Neural cell (in vitro differentiated cells): ENCODE results near the gene DLG5. TPM values are rescaled to one million over a fixed set of nuclear protein-coding genes. Genes with fewer than 3 reads are reported as not detected.

ENCODE experiments used
- H2AFZ ChIP-seq: fragments of 200-600, 300-800 bp; sonication (generic), shearing (Covaris generic); 2 replicates; pipeline ENCODE4 v1.6.0; 2014; ENCODE audit warnings: low read depth, mild to moderate bottlenecking, antibody characterized with exemption, low read length, moderate library complexity
- H3F3A ChIP-seq: fragments of 200-600 bp; shearing (Covaris generic); 2 replicates; pipeline ENCODE4 v1.6.1; 2016; ENCODE audit warnings: mild to moderate bottlenecking, moderate library complexity, mixed read lengths, antibody characterized with exemption, low read length; ENCODE audit not compliant: insufficient read depth, poor library complexity, severe bottlenecking
- H3K27ac ChIP-seq: fragments of 200-600, 300-800 bp; sonication (generic), shearing (Covaris generic); 2 replicates; pipeline ENCODE4 v1.5.1; 2014; ENCODE audit warnings: mild to moderate bottlenecking, low read length, moderate library complexity
- H3K27me3 ChIP-seq: fragments of 300-800, 200-600 bp; sonication (generic), shearing (Covaris generic); 2 replicates; pipeline ENCODE4 v1.6.0; 2014; ENCODE audit warnings: mild to moderate bottlenecking, low read depth, low read length, moderate library complexity; ENCODE audit not compliant: insufficient read depth
- H3K36me3 ChIP-seq: fragments of 300-800, 200-600 bp; sonication (generic), shearing (Covaris generic); 2 replicates; pipeline ENCODE4 v1.5.1; 2014; ENCODE audit warnings: mild to moderate bottlenecking, antibody characterized with exemption, low read length, moderate library complexity; ENCODE audit not compliant: insufficient read depth
- H3K4me2 ChIP-seq: fragments of 300-800, 200-600 bp; sonication (generic), shearing (Covaris generic); 2 replicates; pipeline ENCODE4 v1.6.0; 2014; ENCODE audit warnings: mild to moderate bottlenecking, low read length
- H3K4me3 ChIP-seq: fragments of 300-800, 200-600 bp; sonication (generic), shearing (Covaris generic); 2 replicates; pipeline ENCODE4 v1.5.1; 2014; ENCODE audit warnings: mild to moderate bottlenecking, low read length, moderate library complexity
- H3K79me2 ChIP-seq: fragments of 200-600 bp; shearing (Covaris generic); replicated peaks from 2 replicates; pipeline ENCODE4 v1.6.0; 2014; ENCODE audit warnings: mild to moderate bottlenecking, low read length, moderate library complexity; ENCODE audit not compliant: insufficient read depth
- H3K9ac ChIP-seq: fragments of 300-800, 200-600 bp; sonication (generic), shearing (Covaris generic); 2 replicates; pipeline ENCODE4 v1.6.1; 2016; ENCODE audit warnings: mild to moderate bottlenecking, low read length, mixed read lengths
- H3K9me2 ChIP-seq: fragments of 200-600 bp; shearing (Covaris generic); 2 replicates; pipeline ENCODE4 v1.6.1; 2016; ENCODE audit warnings: mild to moderate bottlenecking, low read length, mixed read lengths; ENCODE audit not compliant: insufficient read depth
- H3K9me3 ChIP-seq: fragments of 200-600, 300-800 bp; sonication (generic), shearing (Covaris generic); 2 replicates; pipeline ENCODE4 v1.6.1; 2016; ENCODE audit warnings: mild to moderate bottlenecking, mixed run types, low read length, moderate library complexity, mixed read lengths
- H4K20me1 ChIP-seq: fragments of 200-600 bp; shearing (Covaris generic); 2 replicates; pipeline ENCODE4 v1.6.1; 2016; ENCODE audit warnings: mild to moderate bottlenecking, mixed run types; ENCODE audit not compliant: insufficient read depth
- CTCF ChIP-seq: fragments of 450-650 bp; IDR thresholded peaks from 2 replicates; pipeline ENCODE4 v1.5.1; 2014; ENCODE audit warnings: antibody characterized with exemption, mild to moderate bottlenecking, moderate library complexity; ENCODE audit not compliant: poor library complexity, severe bottlenecking
- EP300 ChIP-seq: fragments of 450-650 bp; conservative IDR thresholded peaks from 2 replicates; pipeline ENCODE4 v1.6.1; 2014; ENCODE audit warnings: antibody characterized with exemption, mild to moderate bottlenecking, moderate library complexity; ENCODE audit not compliant: poor library complexity, severe bottlenecking
- EZH2 ChIP-seq: fragments of 200-600, 300-800 bp; shearing (Covaris generic), sonication (generic); IDR thresholded peaks from 2 replicates; pipeline ENCODE4 v1.6.1; 2014; ENCODE audit warnings: antibody characterized with exemption, low read length, borderline replicate concordance, mild to moderate bottlenecking; ENCODE audit not compliant: insufficient read depth, poor library complexity, severe bottlenecking
- MXI1 ChIP-seq: fragments of 450-650 bp; conservative IDR thresholded peaks from 2 replicates; pipeline ENCODE4 v1.6.1; 2014; ENCODE audit warnings: antibody characterized with exemption, mild to moderate bottlenecking; ENCODE audit not compliant: poor library complexity, severe bottlenecking
- POLR2AphosphoS5 ChIP-seq: IDR thresholded peaks from 2 replicates; pipeline ENCODE4 v1.6.1; 2012
- RAD21 ChIP-seq: fragments of 450-650 bp; conservative IDR thresholded peaks from 2 replicates; pipeline ENCODE4 v1.6.1; 2014; ENCODE audit warnings: antibody characterized with exemption, mild to moderate bottlenecking, moderate library complexity
- REST ChIP-seq: IDR thresholded peaks from 2 replicates; pipeline ENCODE4 v1.6.1; 2012; ENCODE audit warnings: borderline replicate concordance
- SMC3 ChIP-seq: fragments of 450-650 bp; conservative IDR thresholded peaks from 2 replicates; pipeline ENCODE4 v1.6.1; 2014; ENCODE audit warnings: antibody characterized with exemption, mild to moderate bottlenecking, moderate library complexity; ENCODE audit not compliant: poor library complexity
- TAF1 ChIP-seq: IDR thresholded peaks from 2 replicates; pipeline ENCODE4 v1.6.1; 2012; ENCODE audit warnings: low read depth
- polyA plus RNA-seq: library from polyadenylated mRNA; depleted of rRNA; stranded (reverse); fragments of >200 nt; gene quantifications from 2 replicates; pipeline ENCODE4 v1.2.3, GENCODE V29; 2014

DLG5 gene
- polyA plus RNA-seq, 1 donor from 2014 or later, result 72.9 TPM

GRCh38 chr10:77836299-77836820 lies 90.2 kb downstream of the DLG5 start:
- no peaks in the 10 kb centered on the region for H3K27me3 ChIP-seq
- H3F3A ChIP-seq, result no peaks in the 10 kb centered on the region
- H3K9me2 ChIP-seq, result no peaks in the 10 kb centered on the region
- no peaks in the 10 kb centered on the region for H4K20me1 ChIP-seq
- H3K4me3 ChIP-seq, result no peak overlapping the region
- H3K9ac ChIP-seq, result no peak overlapping the region
- no peaks in the 10 kb centered on the region for H3K36me3 ChIP-seq
- H2AFZ ChIP-seq, result no peak overlapping the region
- H3K9me3 ChIP-seq, result no peaks in the 10 kb centered on the region
- no peak overlapping the region for H3K4me2 ChIP-seq
- no peak overlapping the region for H3K27ac ChIP-seq
- H3K79me2 ChIP-seq, result no peaks in the 10 kb centered on the region
- TF ChIP-seq EZH2 (no peak), EP300 (no peak), RAD21 (no peak), SMC3 (no peak), MXI1 (no peak), CTCF (no peak), TAF1 (no peak), REST (no peak), POLR2AphosphoS5 (no peak)

GRCh38 chr10:77835669-77836086 lies 90.9 kb downstream of the DLG5 start:
- Histone ChIP-seq H3K27me3 (no peaks in the 10 kb centered on the region), H3K27ac (no peak overlapping the region), H3K4me3 (no peak overlapping the region), H3K4me2 (no peak overlapping the region), H3K79me2 (no peaks in the 10 kb centered on the region), H3K9ac (no peak overlapping the region), H4K20me1 (no peaks in the 10 kb centered on the region), H3K36me3 (no peaks in the 10 kb centered on the region), H3K9me3 (no peaks in the 10 kb centered on the region), H2AFZ (no peak overlapping the region), H3F3A (no peaks in the 10 kb centered on the region), H3K9me2 (no peaks in the 10 kb centered on the region)
- TF ChIP-seq SMC3, result no peak
- no peak for TF ChIP-seq RAD21
- no peak for TF ChIP-seq EZH2
- TF ChIP-seq CTCF, result no peak
- TF ChIP-seq EP300, result no peak
- TF ChIP-seq TAF1, result no peak
- no peak for TF ChIP-seq REST
- TF ChIP-seq POLR2AphosphoS5, result no peak
- no peak for TF ChIP-seq MXI1
